ENCODE data around the gene FUT9. TPM values are rescaled to one million over a fixed set of nuclear protein-coding genes. Genes with fewer than 3 reads are reported as not detected.

The FUT9 gene
- total and polyA plus RNA-seq, 2 of the 13 experiments (the other 11 are each of a cell fraction or from before 2014, with no cell fraction given), result 0.01 TPM; not detected in 1

GRCh38 chr6:96089173-96089572, 73.4 kb downstream of the FUT9 start (continued):
- no peak for TF ChIP-seq CHD2 (IDR thresholded peaks at IDR 0.05; ENCODE audit: low read depth, low read length)
- no peak for TF ChIP-seq ZNF556 (CRISPR knock-in tag; IDR thresholded peaks at IDR 0.05; ENCODE audit: borderline replicate concordance)
- TF ChIP-seq ZNF432 (CRISPR knock-in tag; IDR thresholded peaks at IDR 0.05; ENCODE audit: borderline replicate concordance), result no peak
- TF ChIP-seq, protein P1, sequence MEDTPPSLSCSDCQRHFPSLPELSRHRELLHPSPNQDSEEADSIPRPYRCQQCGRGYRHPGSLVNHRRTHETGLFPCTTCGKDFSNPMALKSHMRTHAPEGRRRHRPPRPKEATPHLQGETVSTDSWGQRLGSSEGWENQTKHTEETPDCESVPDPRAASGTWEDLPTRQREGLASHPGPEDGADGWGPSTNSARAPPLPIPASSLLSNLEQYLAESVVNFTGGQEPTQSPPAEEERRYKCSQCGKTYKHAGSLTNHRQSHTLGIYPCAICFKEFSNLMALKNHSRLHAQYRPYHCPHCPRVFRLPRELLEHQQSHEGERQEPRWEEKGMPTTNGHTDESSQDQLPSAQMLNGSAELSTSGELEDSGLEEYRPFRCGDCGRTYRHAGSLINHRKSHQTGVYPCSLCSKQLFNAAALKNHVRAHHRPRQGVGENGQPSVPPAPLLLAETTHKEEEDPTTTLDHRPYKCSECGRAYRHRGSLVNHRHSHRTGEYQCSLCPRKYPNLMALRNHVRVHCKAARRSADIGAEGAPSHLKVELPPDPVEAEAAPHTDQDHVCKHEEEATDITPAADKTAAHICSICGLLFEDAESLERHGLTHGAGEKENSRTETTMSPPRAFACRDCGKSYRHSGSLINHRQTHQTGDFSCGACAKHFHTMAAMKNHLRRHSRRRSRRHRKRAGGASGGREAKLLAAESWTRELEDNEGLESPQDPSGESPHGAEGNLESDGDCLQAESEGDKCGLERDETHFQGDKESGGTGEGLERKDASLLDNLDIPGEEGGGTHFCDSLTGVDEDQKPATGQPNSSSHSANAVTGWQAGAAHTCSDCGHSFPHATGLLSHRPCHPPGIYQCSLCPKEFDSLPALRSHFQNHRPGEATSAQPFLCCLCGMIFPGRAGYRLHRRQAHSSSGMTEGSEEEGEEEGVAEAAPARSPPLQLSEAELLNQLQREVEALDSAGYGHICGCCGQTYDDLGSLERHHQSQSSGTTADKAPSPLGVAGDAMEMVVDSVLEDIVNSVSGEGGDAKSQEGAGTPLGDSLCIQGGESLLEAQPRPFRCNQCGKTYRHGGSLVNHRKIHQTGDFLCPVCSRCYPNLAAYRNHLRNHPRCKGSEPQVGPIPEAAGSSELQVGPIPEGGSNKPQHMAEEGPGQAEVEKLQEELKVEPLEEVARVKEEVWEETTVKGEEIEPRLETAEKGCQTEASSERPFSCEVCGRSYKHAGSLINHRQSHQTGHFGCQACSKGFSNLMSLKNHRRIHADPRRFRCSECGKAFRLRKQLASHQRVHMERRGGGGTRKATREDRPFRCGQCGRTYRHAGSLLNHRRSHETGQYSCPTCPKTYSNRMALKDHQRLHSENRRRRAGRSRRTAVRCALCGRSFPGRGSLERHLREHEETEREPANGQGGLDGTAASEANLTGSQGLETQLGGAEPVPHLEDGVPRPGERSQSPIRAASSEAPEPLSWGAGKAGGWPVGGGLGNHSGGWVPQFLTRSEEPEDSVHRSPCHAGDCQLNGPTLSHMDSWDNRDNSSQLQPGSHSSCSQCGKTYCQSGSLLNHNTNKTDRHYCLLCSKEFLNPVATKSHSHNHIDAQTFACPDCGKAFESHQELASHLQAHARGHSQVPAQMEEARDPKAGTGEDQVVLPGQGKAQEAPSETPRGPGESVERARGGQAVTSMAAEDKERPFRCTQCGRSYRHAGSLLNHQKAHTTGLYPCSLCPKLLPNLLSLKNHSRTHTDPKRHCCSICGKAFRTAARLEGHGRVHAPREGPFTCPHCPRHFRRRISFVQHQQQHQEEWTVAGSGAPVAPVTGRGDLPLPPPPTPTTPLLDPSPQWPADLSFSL (CRISPR knock-in tag; IDR thresholded peaks at IDR 0.05), result no peak

DNA sequence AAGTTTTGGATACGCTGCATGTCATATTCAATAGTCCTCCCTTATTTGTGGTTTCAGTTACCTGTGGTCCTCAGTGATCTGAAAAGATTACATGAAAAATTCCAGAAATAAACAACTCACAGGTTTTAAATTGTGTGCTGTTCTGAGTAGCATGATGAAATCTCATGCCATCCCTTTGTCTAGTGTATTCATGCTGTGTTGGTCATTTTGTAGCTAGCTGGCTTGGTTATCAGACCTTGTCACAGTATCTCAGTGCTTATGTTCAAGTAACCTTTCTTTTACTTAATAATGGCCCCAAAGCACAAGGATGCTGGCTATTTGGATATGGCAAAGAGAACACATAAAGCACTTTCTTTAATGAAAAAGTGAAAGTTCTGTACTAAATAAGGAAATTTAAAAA, 78.3 kb downstream of the FUT9 start:
- CTCF ChIA-PET (ENCODE audit: low intra/inter-chr PET ratio, low total read pairs), result no interaction called here
- in situ Hi-C loops (cut with HindIII; ENCODE audit: extremely low pct_ligation_motif_present, low pct_unique_long_range_greater_than_20kb), result loop anchor here (10.0 kb wide), 1 partner anchor 449 kb away; no protein-coding TSS in a partner anchor
- POLR2A ChIA-PET, result no interaction called here

More for the DNA sequence above, 78.3 kb downstream of the FUT9 start:
- H3K27ac ChIP-seq (ENCODE audit: extremely low read length, insufficient read depth, low read length), result no peak overlapping the region
- no peak overlapping the region for H2AFZ ChIP-seq (ENCODE audit: low read length)
- intact Hi-C loops (cut with micrococcal nuclease; ENCODE audit: unreplicated experiment), result no loop called here
- FAIRE-seq (no peak), ATAC-seq (no peak), DNase-seq (ENCODE audit: low spot score) (no peak)
- H3K9me3 ChIP-seq (ENCODE audit: low read length), result no peaks in the 10 kb centered on the region
- no peaks in the 10 kb centered on the region for H4K20me1 ChIP-seq (ENCODE audit: insufficient read depth, low read length)
- no TSS peak for BruUV-seq (replicated peaks)
- no peak overlapping the region for H3K4me3 ChIP-seq (replicated peaks in 1 of 3; ENCODE audit: insufficient read depth in 1 of 3, low read depth in 2 of 3, low read length in 3 of 3)
- no peaks in the 10 kb centered on the region for H3K27me3 ChIP-seq (ENCODE audit: control insufficient read depth in 1 of 2, insufficient read depth in 2 of 2, low read length in 2 of 2)
- no peaks in the 10 kb centered on the region for H3K4me1 ChIP-seq (ENCODE audit: insufficient read depth, low read length)
- H3K9ac ChIP-seq (ENCODE audit: insufficient read depth, low read depth, low read length), result no peak overlapping the region
- TF ChIP-seq ZNF224 (CRISPR knock-in tag; IDR thresholded peaks at IDR 0.05) (no peak), MXD4 (CRISPR knock-in tag; IDR thresholded peaks at IDR 0.05) (no peak), KLF13 (CRISPR knock-in tag; IDR thresholded peaks at IDR 0.05) (no peak), ZNF614 (CRISPR knock-in tag; IDR thresholded peaks at IDR 0.05; ENCODE audit: borderline replicate concordance) (no peak), RFX1 (IDR thresholded peaks at IDR 0.05) (no peak), ZNF33B (CRISPR knock-in tag; IDR thresholded peaks at IDR 0.05) (no peak), NR2C2 (CRISPR knock-in tag; IDR thresholded peaks at IDR 0.05; ENCODE audit: borderline replicate concordance) (no peak), SP2 (CRISPR knock-in tag; IDR thresholded peaks at IDR 0.05) (no peak), ZNF274 (CRISPR knock-in tag; IDR thresholded peaks at IDR 0.05) (no peak), TSC22D2 (CRISPR knock-in tag; IDR thresholded peaks at IDR 0.05; ENCODE audit: borderline replicate concordance) (no peak)
- TF ChIP-seq, protein P2, sequence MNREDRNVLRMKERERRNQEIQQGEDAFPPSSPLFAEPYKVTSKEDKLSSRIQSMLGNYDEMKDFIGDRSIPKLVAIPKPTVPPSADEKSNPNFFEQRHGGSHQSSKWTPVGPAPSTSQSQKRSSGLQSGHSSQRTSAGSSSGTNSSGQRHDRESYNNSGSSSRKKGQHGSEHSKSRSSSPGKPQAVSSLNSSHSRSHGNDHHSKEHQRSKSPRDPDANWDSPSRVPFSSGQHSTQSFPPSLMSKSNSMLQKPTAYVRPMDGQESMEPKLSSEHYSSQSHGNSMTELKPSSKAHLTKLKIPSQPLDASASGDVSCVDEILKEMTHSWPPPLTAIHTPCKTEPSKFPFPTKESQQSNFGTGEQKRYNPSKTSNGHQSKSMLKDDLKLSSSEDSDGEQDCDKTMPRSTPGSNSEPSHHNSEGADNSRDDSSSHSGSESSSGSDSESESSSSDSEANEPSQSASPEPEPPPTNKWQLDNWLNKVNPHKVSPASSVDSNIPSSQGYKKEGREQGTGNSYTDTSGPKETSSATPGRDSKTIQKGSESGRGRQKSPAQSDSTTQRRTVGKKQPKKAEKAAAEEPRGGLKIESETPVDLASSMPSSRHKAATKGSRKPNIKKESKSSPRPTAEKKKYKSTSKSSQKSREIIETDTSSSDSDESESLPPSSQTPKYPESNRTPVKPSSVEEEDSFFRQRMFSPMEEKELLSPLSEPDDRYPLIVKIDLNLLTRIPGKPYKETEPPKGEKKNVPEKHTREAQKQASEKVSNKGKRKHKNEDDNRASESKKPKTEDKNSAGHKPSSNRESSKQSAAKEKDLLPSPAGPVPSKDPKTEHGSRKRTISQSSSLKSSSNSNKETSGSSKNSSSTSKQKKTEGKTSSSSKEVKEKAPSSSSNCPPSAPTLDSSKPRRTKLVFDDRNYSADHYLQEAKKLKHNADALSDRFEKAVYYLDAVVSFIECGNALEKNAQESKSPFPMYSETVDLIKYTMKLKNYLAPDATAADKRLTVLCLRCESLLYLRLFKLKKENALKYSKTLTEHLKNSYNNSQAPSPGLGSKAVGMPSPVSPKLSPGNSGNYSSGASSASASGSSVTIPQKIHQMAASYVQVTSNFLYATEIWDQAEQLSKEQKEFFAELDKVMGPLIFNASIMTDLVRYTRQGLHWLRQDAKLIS (CRISPR knock-in tag; IDR thresholded peaks at IDR 0.05), result no peak
- H3K4me2 ChIP-seq (ENCODE audit: low read depth, low read length), result no peak overlapping the region
- WGBS (ENCODE audit: low lambda C conversion rate), result 5% methylated on average over 1 of the region's 1 CpG
- H3K36me3 ChIP-seq (replicated peaks in 1 of 2; ENCODE audit: control insufficient read depth in 1 of 2, insufficient read depth in 2 of 2, low read length in 2 of 2), result no peaks in the 10 kb centered on the region
- no peaks in the 10 kb centered on the region for H3K79me2 ChIP-seq (ENCODE audit: insufficient read depth, low read length)
